Fibroblast of mammary gland (primary cell): Measurements from ENCODE around the gene CORO7.

ENCODE experiments used
- DNase-seq: peaks from one replicate; pipeline ENCODE4 v3.0.0-alpha.2; 2010; ENCODE audit warnings: low read depth
- H3K4me3 ChIP-seq: 2 replicates; pipeline ENCODE4 v1.5.1; 2011; ENCODE audit warnings: low read depth, mild to moderate bottlenecking, low read length, moderate library complexity; ENCODE audit not compliant: control insufficient read depth
- CTCF ChIP-seq: conservative IDR thresholded peaks from 2 replicates; pipeline ENCODE4 v1.5.1; 2011; ENCODE audit warnings: low read depth, low read length, inconsistent platforms; ENCODE audit not compliant: control insufficient read depth, insufficient read depth

Gene CORO7

GRCh38 chr16:4414187-4414917 lies 2.0 kb downstream of the CORO7 start:
- DNase-seq = no peak
- no peak overlapping the region for H3K4me3 ChIP-seq
- no peak for TF ChIP-seq CTCF

- H3K4me3 ChIP-seq = no peak overlapping the region
- no peak for DNase-seq
- TF ChIP-seq CTCF = no peak
Measured at GRCh38 chr16:4412854-4413253, 3.5 kb downstream of the CORO7 start.

GRCh38 chr16:4412159-4412558 lies 4.2 kb downstream of the CORO7 start:
- no peak overlapping the region for H3K4me3 ChIP-seq
- TF ChIP-seq CTCF = no peak
- DNase-seq = no peak

GRCh38 chr16:4411684-4412083 lies 4.7 kb downstream of the CORO7 start:
- no peak overlapping the region for H3K4me3 ChIP-seq
- no peak for TF ChIP-seq CTCF
- DNase-seq = no peak

- TF ChIP-seq CTCF = no peak
- peak; percentile 91 for DNase-seq
- H3K4me3 ChIP-seq = no peak overlapping the region
Measured at GRCh38 chr16:4410335-4411075, 5.9 kb downstream of the CORO7 start.

GRCh38 chr16:4409081-4409932 lies 7.1 kb downstream of the CORO7 start:
- no peak for DNase-seq
- TF ChIP-seq CTCF = peak; percentile 9
- H3K4me3 ChIP-seq = no peak overlapping the region
